CD4-positive, alpha-beta T cell treated with Interleukin-17A for 4 hours (primary cell): ENCODE measurements around the gene GET4.
A peak's percentile ranks its signal among the peaks of the same experiment; 100 is the strongest.

Experiments
- DNase-seq: peaks from one replicate; pipeline ENCODE4 v3.0.0-alpha.2; 2020; ENCODE audit warnings: mixed read lengths

GET4 gene

DNA sequence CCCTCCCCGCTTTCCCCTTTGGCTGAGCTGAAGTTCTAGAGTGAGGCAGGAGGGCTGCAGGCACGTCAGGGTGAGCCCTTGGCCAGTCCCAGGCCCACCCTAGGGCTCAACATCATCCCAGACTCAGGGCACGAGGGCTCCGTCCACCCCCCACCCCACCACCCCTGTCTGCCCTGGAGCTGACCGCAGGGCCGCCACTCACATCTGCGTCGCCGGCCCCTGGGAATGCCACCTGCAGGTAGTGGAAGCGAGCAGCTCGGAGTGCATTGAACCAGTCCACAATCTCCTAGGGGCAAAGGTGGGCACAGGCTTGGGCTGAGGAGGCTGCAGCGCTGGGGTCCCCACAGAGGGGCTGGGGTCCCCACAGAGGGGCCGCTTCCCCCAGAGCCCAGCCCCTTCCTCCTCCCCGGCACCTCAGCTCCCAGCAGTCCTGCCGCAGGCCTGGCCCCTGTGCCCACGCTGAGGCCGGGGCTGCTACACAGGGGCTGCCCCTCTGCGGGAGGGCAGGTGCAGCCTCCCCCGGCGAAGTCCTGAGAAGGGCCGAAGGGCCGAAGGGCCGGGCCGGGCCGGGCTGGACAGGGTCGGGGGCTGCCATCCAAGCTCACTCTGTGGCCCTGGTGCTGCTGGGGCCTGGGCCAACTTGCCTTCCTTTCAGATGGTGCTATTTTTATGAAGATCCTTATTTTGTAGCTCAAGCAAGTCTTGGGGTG lies 24.1 kb downstream of the GET4 start:
- DNase-seq: no peak

DNA sequence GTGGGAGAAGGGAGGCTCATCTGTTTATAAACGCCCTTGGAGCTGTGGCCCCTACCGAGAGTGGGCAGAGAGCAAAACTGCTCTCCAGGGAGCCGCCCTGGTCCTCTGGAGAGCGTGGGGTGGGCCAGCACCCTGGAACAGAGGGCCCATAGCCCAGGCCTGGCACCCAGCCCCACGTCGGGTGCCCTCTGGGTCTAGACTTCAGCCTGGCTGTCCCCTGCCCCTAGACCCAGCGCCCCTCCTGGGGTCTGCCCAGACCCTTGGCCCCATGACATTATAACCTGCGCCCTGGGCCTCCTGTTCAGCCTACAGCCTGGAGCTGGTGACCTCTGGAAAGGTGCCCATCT lies 24.7 kb downstream of the GET4 start:
- no peak for DNase-seq

GRCh38 chr7:901388-902154 lies 25.2 kb downstream of the GET4 start:
- peak; percentile 57 for DNase-seq

GRCh38 chr7:902996-903395 lies 26.6 kb downstream of the GET4 start:
- no peak for DNase-seq

- DNase-seq: no peak
Observed at GRCh38 chr7:903921-904755, 27.8 kb downstream of the GET4 start.

- DNase-seq: no peak
Observed at GRCh38 chr7:904847-905246, 28.5 kb downstream of the GET4 start.

DNA sequence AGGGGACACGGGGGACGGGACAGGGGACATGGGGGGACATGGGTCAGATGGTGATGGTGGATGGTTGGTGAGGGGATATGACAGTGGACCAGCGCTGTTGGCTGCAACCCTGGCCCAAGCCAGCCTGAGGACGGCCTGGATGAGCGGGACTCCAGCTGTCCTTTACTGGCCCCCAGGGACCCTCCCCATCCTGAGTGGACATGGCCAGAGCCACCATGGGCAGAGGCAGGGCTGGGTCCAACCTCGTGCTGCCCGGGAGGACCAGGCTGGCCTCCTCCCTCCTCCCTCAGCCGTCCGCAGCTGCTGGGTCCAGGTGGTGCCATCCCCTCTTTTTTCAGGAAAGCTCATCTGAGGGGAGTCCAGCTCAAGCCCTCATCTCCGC lies 30.4 kb downstream of the GET4 start:
- DNase-seq: no peak

DNA sequence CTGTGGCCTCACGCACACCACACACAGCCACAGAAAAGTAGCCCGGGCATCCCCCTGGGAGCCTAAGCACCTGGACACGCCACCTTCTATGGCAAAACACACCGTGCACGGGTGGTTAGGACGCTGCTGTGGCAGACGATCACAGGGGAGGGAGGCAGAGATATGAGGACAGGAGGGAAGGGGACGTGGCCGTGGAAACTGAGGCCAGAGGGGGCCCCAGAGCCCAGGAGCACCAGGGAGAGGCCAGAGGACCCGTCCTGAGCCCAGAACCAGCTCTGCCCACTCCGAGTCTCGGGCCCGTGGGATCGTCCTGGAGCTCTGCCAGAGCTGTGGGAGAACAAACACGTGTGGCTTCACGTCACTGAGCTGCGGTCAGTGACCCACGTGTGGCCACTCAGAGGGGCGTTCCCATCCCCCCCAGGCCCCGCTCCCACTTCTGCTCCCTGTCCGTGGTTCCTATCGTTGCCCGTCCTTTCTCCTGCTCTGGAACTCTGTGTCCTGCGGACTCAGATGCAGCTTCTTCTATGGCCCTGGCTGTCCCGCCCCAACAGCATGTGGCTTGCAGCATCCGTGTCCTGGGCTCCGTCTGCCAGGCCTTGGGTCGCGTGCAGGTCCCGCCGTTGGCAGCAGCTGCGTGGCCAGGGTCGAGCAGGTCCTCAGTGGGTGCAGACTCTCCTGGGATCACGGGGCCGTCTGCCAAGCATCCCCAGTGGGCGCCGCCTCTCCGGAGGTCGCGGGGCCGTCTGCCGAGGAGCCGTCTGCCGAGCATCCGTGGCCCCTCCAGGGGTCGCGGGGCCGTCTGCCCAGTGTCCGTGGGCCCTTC lies 31.0 kb downstream of the GET4 start:
- no peak for DNase-seq

- no peak for DNase-seq
Observed at GRCh38 chr7:908159-908581, 31.8 kb downstream of the GET4 start.

DNA sequence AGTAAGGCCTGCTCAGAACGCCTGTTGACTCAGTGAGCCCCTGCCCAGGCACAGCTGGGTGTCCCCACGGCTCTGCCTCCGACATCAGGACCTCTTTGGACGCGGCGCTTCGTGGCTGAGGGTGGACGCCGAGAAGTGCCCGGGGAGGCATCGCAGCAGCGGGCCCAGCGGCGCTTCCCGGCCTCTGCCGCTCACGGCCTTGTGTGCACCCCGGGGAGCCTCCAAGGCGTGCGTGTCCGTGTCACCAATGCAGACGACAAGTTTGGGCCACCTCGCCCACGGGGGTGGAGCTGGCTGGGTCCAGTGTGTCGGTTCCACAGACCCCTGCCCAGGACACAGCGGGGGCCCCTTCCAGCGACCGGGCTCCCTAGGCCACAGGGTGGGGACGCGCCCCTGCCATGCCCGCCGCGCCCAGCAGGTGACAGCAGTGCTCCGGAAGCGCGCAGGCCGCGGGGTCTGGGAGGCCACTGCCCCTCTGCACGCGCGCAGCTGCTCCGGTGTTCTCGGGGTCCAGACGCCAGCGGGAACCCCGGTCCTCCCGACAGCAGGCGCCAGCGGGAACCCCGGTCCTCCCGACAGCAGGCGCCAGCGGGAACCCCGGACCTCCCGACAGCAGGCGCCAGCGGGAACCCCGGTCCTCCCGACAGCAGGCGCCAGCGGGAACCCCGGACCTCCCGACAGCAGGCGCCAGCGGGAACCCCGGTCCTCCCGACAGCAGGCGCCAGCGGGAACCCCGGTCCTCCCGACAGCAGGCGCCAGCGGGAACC lies 32.4 kb downstream of the GET4 start:
- DNase-seq: peak; percentile 79

- DNase-seq: peak; percentile 61
Observed at GRCh38 chr7:909358-910329, 33.3 kb downstream of the GET4 start.

GRCh38 chr7:910441-910861 lies 34.1 kb downstream of the GET4 start:
- DNase-seq: no peak

DNA sequence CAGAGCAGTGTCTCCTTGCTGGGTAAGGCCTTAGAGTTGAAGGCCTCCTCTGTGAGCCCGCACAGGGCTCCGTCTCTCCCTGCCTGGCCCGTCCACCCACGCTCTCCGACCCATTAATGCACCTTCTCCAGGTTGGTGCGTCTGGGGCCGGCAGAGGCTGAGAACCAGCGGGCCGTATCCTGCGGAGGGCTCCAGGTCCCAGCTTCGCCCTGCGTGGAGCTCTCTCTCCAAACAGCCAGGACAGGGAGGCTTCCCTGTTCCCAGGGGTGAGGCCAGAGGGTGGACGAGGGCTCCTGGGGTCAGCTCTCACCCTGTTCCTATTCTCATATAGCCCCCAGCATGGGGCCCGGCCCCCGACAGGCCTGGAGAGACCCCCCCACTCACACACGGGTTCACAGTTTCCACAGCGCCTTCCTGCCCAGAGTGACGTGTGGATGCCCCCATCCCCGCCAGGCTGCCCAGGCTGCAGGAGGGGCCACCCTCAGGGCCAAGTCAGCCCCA lies 34.6 kb downstream of the GET4 start:
- DNase-seq: no peak

GRCh38 chr7:911791-912480 lies 35.6 kb downstream of the GET4 start:
- DNase-seq: no peak

GRCh38 chr7:913736-914520 lies 37.6 kb downstream of the GET4 start:
- no peak for DNase-seq

DNA sequence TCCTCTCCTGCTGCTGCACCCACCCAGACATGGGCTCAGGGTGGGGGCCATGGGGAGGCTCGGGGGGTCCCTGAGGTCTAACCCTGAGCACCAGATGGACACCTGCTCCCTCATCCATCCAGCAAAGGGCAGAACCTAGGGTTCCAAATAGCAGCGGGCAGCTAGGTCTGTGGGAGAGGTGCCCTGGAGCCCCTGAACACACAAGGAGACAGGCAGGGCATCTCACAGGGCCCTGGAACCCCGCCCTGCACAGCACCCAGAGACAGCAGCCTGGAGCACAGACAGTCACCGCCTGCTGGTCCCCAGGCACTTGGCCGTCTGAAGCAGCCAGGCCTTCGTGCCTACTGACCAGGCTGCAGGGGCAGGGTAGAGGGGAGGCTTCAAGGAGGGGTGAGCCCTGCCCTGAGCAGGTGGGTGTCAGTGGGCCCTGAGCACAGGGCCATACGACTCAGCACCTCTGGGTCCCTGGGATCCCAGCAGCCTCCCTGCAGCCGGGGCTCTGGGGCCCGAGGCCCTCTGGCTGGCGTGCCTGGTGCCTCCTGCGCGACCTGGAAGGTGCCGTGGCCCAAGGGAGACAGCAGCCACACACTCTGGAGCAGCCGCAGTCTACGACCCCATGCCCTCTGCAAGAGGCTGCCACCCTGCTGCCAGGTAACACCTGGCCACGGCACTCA lies 38.3 kb downstream of the GET4 start:
- no peak for DNase-seq

DNA sequence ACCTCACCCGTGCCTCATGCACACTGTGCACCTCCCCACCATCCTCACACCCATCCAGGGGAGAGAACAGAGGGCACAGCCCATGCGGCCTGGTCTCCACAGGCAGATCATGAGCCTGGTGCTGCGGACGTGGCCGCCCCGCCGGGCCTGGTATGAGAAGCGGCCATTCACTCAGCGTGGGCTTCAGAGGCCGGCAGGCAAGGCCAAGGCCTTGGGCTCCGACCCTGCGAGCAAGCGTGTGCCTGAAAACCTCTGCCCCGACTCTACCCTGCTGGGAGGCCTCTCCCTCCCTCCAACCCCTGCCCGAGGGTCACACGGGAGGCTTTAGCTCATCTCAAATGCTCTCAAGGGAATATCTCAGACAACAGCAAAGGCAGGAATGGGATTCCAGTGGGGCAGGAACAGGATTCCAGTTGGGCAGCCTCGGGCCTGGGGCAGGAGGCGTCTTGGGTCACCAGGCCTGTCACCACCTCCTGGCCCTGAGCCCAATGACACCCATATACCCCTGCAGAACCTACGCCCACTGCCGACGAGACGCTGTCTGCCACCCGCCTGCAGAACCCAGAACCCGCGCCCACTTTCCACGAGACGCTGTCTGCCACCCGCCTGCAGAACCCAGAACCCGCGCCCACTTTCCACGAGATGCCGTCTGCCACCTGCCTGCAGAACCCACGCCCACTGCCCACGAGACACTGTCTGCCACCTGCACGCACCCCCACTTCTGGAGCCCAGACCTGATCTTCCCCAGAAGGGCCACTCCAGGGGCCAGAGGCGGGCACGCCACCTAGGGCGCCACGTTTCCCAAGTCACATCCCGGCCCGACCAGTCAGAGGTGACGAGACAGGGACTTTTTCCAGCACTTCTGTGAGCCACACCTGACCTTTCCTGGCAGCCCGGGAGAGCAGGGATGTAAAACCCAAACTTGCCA lies 39.2 kb downstream of the GET4 start:
- DNase-seq: no peak
